SJCRH30 (cell line): Measurements from ENCODE around the gene UBE2L3. TPM values are rescaled to one million over a fixed set of nuclear protein-coding genes. Genes with fewer than 3 reads are reported as not detected.

Source experiments
- total RNA-seq: library from RNA; depleted of rRNA; stranded (reverse); fragments of >200 nt; shearing (Covaris generic); gene quantifications from 2 replicates; pipeline ENCODE4 v1.2.3, GENCODE V29; 2014; rRNA removed

Gene UBE2L3
- total RNA-seq, 1 experiment from 2014 or later, result 102 TPM

Other genes starting within 250 kb of the UBE2L3 start
- gene RIMBP3B, start 184.0 kb upstream of the UBE2L3 start, total RNA-seq, result 0.53 and 0.76 TPM in 2 replicates
- 20.8 and 21.5 TPM in 2 replicates for gene HIC2, start 150.3 kb upstream of the UBE2L3 start, total RNA-seq
- 0.18 and 0.67 TPM in 2 replicates for gene TMEM191C, start 100.3 kb upstream of the UBE2L3 start, total RNA-seq
- gene RIMBP3C, start 16.3 kb upstream of the UBE2L3 start, total RNA-seq, result 0.28 and 0.49 TPM in 2 replicates
- gene YDJC, start 62.3 kb downstream of the UBE2L3 start, total RNA-seq, result 7.8 and 8.9 TPM in 2 replicates
- 0.38 TPM in 1 of 2 replicates, not detected in the other for gene CCDC116, start 65.0 kb downstream of the UBE2L3 start, total RNA-seq
- 12.8 and 17.0 TPM in 2 replicates for gene SDF2L1, start 74.6 kb downstream of the UBE2L3 start, total RNA-seq
- gene PPIL2, start 98.3 kb downstream of the UBE2L3 start, total RNA-seq, result 24.8 and 29.7 TPM in 2 replicates
- gene YPEL1, start 168.1 kb downstream of the UBE2L3 start, total RNA-seq, result 3.2 and 4.0 TPM in 2 replicates